Prostate gland (tissue), 2 donors: ENCODE measurements around the gene SCN7A.

ENCODE experiments used
- POLR2A ChIP-seq: fragments of 450-650 bp; IDR thresholded peaks from one replicate; pipeline ENCODE4 v1.6.1; 2016; ENCODE audit warnings: antibody characterized with exemption, mild to moderate bottlenecking
- POLR2AphosphoS5 ChIP-seq: sonication (generic); formaldehyde crosslinking; IDR thresholded peaks from one replicate; pipeline ENCODE4 v1.6.1; 2017; ENCODE audit warnings: antibody characterized with exemption
- TF ChIP-seq, protein P1 (sequence below), 4 experiments: fragments of 200-600 bp in 2 of 4; fragments of 450-650 bp in 2 of 4; sonication (generic) in 2 of 4; IDR thresholded peaks; 1 replicate in 3 of 4; 2 replicates in 1 of 4; pipeline ENCODE4 v1.5.1; 2016 to 2019; ENCODE audit warnings: antibody characterized with exemption in 4 of 4, mild to moderate bottlenecking in 2 of 4, moderate library complexity in 2 of 4

DNA sequence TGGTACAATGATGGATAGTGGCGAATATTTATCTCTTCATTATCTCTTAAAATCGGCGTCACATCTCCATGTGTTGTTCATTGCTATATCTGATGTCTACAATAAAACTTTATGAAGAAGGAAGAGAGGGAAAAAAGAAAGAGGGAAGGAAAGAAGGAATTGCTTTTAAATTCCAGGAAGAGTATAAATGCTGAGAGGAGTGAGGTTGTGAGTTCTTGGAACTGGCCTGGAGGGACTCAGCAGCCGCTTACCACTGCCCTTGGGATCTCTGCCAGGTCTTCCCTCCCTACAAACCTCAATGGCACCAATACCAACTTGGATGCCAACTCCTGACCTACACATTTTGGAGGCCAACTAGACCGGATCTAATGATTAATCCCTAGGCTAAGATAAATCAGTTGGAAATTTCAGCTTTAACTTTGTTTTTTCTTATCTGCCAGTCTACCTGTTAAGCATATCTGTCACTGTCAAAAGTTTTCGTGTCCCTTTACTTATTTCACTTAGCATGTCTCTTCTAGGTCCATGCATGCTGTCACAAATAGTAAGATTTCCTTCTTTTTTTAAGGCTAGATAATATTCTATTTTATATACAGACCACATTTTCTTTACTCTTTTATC is 128.1 kb downstream of the SCN7A start:
- TF ChIP-seq, protein P1, sequence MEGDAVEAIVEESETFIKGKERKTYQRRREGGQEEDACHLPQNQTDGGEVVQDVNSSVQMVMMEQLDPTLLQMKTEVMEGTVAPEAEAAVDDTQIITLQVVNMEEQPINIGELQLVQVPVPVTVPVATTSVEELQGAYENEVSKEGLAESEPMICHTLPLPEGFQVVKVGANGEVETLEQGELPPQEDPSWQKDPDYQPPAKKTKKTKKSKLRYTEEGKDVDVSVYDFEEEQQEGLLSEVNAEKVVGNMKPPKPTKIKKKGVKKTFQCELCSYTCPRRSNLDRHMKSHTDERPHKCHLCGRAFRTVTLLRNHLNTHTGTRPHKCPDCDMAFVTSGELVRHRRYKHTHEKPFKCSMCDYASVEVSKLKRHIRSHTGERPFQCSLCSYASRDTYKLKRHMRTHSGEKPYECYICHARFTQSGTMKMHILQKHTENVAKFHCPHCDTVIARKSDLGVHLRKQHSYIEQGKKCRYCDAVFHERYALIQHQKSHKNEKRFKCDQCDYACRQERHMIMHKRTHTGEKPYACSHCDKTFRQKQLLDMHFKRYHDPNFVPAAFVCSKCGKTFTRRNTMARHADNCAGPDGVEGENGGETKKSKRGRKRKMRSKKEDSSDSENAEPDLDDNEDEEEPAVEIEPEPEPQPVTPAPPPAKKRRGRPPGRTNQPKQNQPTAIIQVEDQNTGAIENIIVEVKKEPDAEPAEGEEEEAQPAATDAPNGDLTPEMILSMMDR (IDR thresholded peaks at IDR 0.05): no peak
- TF ChIP-seq POLR2A (no peak), POLR2AphosphoS5 (no peak)
